HK-2 (cell line): ENCODE results near the gene CEP162.
"Not testable (repeated sequence)": the region's sequence is repeated elsewhere in the genome, so short reads cannot be mapped to it uniquely, and the experiment has no call there.

ENCODE experiments used
- DNase-seq: peaks from one replicate; pipeline ENCODE4 v3.0.0-alpha.2; 2018; ENCODE audit not compliant: unreplicated experiment

The CEP162 gene

DNA sequence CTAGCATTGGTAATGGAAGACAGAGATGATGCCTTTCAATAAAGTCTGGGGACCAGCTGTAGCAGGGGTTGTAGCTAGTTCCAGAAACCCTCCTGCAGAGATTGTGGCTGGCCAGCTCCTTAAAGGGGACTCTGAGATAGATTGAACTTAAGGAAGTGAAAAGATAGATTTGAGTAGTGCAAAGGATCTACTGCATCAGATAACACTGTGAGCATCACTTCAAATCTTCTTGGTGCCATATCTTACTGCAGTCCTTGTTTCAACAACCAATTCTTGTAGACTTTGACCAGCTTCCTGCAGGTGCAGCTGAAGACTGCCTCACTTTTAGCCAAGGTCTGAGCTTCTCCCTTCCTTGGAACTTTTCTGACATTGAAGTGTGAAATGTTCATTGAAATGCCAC, 14.8 kb upstream of the CEP162 start:
- DNase-seq, result no peak

DNA sequence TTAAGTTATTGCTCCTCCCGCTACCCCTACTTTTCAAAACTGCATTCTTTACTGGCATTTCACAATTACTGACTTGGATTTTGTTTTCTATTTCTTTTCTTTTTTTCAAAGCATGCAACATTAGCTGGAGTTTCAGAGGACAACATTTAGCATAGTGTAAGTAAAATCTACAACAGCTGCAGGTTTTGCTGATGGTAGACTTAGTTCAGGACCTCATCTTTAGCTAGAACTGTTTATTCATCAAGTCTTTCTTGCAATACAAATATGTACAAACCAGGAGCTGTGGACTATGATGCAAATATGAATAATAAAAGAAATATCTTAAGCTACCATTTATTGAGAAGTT, 728 bp upstream of the CEP162 start:
- DNase-seq, result no peak

DNA sequence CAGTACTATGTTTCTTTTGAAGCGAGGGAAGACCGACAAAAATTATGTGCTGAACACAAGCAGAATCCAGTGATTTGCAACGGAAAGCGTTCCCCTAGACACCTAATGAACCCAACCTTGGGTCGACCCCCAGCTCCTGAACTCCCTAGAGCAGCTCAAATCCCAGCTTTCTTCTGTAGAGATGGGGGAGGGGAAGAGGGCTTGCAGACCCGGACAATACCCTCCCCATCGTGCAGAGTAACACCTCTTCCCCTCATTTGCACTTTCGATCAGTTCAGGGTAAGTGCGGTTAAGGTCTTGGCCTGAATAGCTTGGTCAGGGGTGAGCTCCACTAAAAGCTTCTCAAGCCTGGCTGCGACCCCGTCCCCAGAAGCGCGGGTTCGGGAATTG, 404 bp downstream of the CEP162 start:
- DNase-seq, result peak; percentile 2

DNA sequence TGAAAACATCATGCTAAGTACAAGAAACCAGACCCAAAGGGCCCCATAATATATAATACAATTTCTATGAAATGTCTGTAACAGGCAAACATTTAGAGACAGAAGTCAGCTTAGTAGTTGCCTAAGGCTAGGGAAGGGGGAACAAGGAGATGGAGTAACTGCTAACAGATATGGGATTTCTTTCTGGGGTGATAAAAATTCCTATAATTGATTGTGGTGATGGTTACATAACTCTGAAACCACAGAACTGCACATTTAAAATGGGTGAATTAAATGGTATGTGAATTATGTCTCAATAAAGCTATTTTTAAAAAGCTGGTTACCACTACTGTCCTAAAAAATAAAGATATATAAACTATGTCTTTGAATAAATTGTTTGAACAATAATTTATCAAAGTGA, 3.2 kb downstream of the CEP162 start:
- no peak for DNase-seq

DNA sequence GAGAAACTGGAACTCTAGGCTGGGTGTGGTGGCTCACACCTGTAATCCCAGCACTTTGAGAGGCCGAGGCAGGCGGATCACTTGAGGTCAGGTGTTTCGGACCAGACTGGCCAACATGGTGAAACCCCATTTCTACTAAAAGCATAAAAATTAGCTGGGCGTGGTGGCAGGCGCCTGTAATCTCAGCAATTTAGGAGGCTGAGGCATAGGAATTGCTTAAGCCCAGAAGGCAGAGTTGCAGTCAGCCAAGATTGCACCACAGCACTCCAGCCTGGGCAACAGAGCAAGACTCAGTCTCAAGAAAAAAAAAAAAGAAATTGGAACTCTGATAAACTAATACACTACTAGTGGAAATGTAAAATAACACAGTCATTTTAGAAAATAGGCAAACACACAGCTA, 3.8 kb downstream of the CEP162 start:
- not testable (repeated sequence) for DNase-seq

DNA sequence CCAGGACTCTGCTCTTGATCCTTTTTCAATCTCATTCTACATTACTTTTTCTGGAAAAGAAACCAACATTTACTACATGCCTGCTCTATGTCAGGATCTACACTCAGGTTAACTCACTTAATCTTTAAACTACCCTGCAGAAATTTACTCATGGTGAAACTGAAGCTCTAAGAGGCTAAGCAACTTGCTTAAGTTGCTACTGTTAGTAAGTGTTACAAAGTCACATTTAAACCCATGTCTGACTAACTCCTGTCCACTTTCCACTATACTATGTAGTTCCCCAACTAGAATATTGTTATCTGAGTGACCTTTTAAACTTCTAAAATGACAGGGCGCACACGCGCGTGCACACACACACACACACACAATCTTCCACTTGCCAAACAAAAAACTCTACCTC, 5.0 kb downstream of the CEP162 start:
- no peak for DNase-seq

DNA sequence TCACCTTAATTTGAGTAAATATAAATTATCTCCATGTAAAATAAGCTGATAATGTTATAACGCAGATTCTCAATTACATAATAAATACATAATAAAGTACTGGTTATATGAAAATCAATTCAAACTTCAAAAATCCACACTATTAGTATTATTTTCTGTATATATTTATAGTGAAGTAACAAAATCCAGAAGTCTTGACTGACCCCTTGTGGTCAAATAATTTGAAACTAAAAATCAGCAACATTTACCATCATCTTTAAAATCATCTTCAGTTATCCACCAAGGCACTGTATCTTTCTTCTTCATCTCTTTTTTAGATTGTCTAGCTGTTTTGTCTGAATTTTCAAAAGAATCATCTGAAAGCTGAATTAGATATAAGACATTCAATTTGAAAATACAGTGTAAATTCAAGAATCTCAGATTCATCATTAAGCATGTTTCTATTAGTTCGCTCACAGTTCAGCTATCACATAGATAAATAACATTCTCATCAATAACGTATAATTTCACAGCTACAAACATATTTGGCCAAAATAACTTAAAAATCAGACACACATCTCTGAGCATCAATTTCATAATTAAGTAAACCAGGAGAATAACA, 6.5 kb downstream of the CEP162 start:
- no peak for DNase-seq

DNA sequence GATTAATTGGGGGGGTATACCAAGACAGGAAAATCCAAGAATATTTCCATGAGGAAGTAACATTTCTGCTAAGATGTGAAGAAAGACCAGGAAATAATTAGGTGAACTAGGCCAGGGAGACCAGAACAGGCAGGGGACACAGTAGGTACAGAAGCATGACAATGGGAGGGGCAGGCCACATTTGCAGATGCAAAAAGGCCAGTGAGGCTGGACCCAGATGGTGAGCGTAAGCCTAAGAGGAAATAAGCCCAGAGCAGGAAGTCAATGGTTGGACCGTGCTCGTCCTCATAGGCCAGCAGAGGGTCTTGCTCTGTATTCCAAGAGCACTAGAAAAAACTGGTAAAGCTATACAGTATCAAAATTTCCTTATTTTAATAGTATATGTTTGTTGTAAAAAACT, 9.4 kb downstream of the CEP162 start:
- DNase-seq, result no peak

DNA sequence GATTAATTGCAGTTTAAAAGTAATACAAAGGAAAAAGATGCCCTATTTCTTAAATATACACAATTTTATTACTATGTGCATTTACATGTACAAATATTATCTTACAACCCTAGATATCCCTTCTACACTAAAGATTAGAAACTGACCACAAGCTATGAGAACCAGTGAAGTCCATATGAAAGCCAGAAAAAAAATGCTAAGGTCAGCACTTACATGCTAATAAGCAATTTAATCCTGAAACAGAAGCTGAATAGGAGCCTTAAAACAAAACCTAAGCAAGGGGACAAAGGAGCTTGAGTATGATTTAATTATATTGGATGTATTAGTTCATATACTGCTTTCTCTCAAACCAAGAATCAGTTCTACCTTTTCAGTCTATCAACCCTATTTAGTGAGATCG, 14.2 kb downstream of the CEP162 start:
- no peak for DNase-seq

DNA sequence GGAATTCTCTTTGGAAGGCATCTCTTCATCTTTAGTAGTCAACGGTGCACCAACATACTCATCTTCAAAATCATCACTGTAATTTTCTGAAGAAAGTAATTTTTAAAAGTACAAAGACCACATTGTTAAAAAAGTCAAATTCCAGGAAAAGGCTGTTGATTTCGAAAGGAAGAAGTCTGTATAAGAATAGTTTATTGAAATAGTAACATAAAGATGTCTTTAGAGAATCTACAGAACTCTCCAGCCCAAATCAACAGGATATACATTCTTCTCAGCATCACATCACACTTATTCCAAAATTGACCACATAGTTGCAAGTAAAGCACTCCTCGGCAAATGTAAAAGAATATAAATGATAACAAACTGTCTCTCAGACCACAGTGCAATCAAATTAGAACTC, 23.4 kb downstream of the CEP162 start:
- no peak for DNase-seq

DNA sequence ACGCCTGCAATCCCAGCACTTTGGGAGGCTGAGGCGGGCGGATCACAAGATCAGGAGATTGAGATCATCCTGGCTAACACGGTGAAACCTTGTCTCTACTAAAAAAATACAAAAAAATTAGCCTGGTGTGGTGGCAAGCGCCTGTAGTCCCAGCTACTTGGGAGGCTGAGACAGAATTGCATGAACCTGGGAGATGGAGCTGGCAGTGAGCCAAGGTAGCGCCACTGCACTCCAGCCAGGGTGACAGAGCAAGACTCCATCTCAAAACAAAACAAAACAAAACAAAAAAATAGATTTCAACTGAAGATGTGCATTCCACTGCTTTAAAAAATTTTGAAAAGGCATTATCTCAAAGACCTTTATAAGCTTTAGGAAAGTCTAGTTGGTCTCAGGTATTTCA, 27.5 kb downstream of the CEP162 start:
- not testable (repeated sequence) for DNase-seq

DNA sequence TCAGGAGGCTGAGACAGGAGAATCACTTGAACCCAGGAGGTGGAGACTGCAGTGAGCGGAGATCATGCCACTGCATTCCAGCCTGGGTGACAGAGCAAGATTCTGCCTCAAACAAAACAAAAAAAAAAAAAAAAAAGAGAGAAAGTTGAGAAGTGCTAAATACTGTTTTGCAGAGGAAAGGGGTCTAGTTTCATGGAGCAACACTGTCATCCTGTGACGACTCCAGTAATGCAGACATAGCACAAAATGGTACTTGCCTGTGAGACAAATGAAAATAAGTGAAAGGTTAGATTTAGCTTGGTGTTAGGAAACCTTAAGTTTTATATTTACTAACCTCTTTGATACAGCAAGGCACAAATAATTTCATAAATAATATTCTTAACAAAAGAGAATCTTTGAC, 29.7 kb downstream of the CEP162 start:
- no peak for DNase-seq

DNA sequence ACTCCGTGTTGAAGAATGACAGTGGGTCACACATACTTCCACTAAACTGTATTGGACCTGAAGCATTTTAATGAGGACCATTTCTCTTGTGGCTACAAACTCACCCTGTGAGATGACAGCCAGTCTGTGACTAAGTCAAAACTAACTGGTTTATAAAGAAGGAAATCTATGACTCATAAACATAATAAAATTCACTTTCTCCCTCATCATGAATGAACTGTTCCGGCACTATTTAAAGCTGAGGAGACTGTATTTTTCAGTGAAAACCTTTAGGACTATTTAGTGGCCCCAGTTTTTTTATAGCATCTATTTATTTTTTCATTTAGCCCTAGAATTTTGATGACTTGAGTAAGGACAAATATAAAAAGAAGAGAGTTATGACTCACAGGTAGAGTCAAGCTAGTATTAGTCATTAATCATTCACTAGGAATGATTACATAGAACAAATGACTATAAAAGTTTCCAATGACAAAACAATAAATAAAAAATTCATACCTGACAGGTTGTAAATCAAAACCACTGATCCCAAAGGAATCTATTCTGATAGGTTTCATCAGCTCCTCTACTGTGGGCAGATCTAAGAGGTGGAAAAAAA, 34.2 kb downstream of the CEP162 start:
- DNase-seq, result no peak

DNA sequence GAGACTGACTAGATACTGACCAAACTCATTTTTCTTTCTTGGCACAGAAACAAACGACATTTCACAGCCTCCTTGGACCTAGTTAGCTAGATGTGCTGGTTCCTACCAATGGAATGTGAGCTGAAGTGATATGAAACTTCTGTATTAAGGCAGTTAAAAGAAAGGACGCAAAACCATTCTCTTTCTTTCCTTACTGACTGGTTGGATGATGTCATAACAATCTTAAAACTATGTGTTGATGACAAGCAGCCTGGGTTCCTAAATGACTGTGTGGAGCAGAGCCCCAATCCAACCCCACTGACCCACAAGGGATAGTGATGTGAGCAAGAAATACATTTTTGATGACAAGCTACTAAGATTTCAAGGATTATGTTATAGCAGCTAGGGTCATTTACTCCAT, 35.6 kb downstream of the CEP162 start:
- no peak for DNase-seq

DNA sequence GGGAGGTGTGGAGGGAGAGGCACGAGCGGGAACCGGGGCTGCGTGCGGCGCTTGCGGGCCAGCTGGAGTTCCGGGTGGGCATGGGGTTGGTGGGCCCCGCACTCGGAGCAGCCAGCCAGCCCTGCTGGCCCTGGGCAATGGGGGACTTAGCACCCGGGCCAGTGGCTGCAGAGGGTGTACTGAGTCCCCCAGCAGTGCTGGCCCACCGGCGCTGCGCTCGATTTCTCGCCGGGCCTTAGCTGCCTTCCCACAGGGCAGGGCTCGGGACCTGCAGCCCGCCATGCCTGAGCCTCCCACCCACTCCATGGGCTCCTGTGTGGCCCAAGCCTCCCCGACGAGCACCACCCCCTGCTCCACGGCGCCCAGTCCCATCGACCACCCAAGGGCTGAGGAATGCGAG, 38.1 kb downstream of the CEP162 start:
- not testable (repeated sequence) for DNase-seq

DNA sequence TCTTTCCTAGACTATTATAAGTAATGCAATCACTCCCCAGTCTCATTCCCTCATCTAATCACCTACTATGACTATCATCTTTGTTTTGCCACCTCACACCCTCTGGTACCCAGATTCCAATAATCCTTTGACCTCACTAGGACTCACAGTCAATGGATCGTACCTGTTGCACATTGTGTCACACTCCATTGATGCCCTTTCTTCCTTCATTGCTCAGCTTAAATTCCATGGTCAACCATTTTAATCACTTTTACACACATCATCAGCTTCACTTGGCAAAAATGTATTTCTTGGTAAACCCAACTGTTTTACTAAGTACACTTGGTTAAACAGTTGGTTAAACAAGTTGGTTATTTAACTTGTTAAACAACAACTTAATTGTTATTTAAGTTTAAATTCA, 44.0 kb downstream of the CEP162 start:
- no peak for DNase-seq

DNA sequence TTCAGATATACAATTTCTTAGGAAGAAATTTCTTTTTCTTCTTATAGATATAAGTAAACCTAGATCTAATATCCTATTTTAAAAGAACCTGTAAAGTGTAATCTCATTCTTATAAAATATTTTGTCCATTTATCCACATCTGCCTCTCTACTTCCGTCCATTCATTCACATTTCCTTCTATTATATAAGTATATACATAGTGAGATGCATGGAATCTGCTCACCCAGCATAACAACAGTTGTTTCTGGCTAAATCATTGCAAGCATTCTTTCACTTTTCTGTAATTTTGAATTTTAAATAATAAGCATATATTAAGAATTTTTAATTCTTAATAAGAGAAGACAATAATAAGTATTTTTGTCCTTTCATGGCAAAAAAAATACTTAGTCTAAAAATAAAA, 45.4 kb downstream of the CEP162 start:
- no peak for DNase-seq

DNA sequence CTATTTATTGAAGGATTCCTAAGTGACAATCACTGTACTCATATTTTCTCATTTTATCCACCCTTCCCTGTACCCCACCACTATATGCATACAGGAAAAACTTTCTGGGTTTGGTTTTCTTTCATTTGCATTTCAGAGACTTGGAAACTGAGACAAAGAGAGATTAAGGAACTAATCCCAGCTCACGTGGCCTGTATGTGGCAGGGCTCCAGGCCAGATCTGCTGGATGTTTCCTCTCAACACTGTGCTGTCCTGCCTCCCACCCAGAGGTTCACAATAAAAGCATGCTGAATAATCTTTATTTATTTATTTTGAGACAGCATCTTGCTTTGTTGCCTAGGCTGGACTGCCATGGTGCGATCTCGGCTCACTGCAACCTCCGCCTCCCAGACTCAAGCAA, 50.2 kb downstream of the CEP162 start:
- DNase-seq, result no peak

DNA sequence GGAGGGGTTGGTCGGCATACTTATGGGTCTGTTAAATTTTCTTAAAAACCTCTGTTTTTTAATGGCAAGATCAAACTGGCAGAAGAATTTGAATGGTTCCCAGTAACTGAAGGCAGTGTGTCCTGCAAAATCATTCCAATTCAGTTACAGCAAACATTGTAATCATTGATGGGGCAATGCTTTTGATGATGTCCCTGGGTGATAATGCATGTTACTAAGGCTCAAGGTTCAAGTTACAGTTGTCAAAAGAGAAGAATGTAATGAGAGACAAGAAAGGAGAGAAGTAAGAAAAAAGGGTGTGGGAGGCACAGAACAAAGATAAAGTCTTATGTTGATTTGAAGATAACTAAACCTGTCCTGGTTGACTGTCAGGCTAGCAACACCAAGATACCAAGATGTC, 54.9 kb downstream of the CEP162 start:
- DNase-seq, result no peak

DNA sequence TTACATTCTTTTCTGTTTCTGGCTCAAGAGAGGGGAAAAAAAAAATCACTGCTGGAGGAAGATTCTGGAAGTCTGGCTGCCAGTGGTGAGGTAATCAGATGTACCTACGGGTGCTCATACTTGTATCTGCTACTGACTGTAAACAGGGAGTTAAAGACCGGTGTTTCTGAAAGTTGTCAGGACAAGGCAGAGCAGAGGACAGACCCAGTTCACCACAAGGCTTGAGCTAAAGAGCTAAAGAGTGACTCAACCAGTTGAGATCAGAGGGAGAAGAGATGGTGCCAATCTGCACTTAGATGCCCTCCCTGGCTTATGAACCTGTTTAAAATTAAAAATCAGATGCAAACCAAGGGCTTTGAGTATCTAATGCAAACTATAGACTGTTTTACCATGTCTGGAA, 55.4 kb downstream of the CEP162 start:
- DNase-seq, result no peak

DNA sequence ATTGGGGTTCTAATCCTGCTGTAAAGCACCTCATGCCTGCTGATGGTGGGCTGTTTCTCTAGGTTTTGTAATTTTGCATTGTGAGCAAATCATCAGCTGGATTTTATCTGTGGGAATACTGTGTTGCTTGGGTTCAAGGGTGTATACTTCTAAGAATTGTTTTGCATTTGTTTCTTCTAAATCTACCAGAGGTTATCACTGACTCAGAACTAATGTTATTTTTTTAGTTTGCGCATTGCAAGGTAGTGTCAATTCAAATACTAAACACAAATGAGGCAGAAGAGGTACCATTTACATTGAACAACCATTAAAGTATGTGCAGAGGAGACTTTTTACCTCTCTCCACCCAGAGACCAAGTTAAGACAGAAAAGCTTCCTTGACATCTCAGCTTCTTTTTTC, 60.0 kb downstream of the CEP162 start:
- no peak for DNase-seq

DNA sequence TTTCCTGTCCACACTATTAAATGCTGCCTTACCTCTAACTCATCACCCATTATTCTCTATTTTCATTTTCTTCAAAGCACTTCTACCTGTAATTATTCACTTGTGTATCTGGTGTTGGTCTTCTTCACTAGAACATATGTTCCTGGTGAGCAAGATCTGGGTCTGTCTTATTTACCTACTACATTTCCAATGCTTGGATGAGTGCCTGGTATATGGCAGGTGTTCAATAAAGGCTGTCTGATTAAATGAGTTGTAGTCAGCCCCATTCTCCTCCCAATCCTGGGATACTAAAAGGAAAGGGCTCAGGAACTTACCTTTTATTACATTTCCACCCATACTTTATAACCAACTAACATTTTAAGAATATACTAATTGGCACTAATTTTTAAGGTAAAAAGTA, 61.0 kb downstream of the CEP162 start:
- no peak for DNase-seq

DNA sequence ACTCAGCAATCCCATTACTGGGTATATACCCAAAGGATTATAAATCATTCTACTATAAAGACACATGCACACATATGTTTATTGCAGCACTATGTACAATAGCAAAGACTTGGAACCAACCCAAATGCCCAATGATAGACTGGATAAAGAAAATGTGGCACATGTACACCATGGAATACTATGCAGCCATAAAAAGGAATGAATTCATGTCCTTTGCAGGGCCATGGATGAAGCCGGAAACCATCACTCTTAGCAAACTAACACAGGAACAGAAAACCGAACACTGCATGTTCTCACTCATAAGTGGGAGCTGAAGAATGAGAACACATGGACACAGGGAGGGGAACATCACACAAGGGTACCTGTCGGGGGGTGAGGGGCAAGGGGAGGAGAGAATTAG, 63.1 kb downstream of the CEP162 start:
- not testable (repeated sequence) for DNase-seq

DNA sequence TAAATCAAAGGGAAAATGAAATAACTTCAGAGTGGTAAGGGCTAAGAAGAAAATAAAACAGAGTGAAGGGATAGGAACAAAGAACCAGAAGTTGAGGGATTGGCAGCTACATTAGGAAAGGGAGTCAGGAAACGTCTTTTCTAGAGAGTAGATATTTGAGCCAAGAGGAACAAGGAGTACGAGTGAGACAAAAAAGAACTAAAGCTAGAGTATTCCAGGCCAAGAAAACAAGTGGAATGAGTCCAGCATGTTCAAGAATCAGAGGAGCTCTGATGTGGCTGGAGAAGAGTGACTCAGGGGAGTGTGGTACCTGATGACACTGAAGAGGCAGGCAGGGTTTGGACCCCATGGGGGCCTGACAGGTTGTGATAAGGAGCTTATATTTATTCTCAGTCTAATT, 66.3 kb downstream of the CEP162 start:
- DNase-seq, result no peak
